ENCODE results near the gene FCSK.

DNA sequence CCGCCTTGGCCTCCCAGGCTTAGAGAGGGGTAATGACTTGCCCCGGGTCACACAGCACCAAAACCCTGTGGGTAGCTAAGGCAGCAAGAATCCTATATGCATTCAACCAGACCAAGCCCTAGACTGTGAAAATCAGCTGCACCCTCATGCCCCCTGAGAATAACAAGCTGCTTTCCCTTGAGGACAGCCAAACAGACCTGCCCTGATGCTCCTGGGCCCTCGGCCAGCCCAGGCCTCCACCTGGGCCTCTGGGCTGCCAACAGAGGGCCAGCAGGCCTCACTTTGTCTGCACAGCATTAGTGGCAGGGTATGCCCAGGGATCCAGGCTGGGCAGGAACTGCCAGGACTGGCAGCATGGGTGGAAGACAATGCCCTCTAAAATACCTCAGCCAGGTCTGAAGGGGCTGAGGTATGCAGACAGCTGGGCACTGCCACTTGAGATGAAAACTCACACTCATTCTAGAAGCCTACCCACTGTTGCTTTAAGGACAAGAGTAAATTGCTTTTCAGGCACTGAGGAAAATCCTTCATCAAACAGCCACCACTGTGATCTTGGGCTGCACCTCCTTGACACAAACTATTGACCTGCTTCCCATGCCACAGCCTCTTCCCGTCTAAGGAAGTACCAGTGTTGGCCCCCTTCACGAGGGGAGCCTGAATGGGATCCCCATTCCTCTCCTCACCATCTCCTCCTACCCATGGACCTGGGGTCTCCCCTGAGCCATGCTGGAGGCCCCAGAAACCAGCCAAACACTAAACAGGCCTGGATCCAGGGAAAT is 24.3 kb upstream of the FCSK start:
- TF ChIP-seq EZH2phosphoT487 (IDR thresholded peaks at IDR 0.05; ENCODE audit: insufficient read depth, low read depth) = no peak
- no peak for TF ChIP-seq EZH2 (IDR thresholded peaks at IDR 0.05; ENCODE audit: insufficient read depth, poor library complexity, severe bottlenecking)
